ENCODE measurements around the gene PPFIBP2.

DNA sequence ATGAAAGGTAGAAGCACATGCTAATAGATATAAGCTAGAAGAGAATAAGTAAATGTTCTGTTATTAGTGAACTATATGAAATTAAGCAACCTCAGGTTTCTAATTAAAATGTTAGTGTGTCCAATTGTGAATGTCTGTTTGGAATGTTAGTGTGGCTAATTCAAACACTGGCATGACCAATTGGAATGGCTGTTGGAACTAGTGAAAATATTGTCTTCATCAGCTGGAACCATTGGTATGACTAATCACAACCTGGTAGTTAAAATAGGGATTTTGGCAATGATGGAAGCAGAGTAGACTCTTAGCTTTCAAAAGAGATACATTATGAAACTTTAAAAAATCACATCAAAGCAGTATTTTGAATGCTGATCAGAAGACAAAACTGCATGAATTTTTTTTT, 92.7 kb downstream of the PPFIBP2 start:
- TF ChIP-seq, protein P1, sequence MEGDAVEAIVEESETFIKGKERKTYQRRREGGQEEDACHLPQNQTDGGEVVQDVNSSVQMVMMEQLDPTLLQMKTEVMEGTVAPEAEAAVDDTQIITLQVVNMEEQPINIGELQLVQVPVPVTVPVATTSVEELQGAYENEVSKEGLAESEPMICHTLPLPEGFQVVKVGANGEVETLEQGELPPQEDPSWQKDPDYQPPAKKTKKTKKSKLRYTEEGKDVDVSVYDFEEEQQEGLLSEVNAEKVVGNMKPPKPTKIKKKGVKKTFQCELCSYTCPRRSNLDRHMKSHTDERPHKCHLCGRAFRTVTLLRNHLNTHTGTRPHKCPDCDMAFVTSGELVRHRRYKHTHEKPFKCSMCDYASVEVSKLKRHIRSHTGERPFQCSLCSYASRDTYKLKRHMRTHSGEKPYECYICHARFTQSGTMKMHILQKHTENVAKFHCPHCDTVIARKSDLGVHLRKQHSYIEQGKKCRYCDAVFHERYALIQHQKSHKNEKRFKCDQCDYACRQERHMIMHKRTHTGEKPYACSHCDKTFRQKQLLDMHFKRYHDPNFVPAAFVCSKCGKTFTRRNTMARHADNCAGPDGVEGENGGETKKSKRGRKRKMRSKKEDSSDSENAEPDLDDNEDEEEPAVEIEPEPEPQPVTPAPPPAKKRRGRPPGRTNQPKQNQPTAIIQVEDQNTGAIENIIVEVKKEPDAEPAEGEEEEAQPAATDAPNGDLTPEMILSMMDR (IDR thresholded peaks at IDR 0.05) = no peak
- TF ChIP-seq POLR2A (IDR thresholded peaks at IDR 0.05) = no peak

Data from adrenal gland (tissue), 5 donors.